ENCODE data around the gene TNFRSF1A. TPM values are rescaled to one million over a fixed set of nuclear protein-coding genes. Genes with fewer than 3 reads are reported as not detected.

Gene TNFRSF1A
- total and polyA plus RNA-seq, 2 of the 13 experiments (the other 11 are each of a cell fraction or from before 2014, with no cell fraction given): 41.5 to 61.2 TPM

GRCh38 chr12:6334940-6335450 lies 6.9 kb downstream of the TNFRSF1A start (continued):
- no peak for TF ChIP-seq ZBTB46 (CRISPR knock-in tag; IDR thresholded peaks at IDR 0.05; ENCODE audit: borderline replicate concordance)
- TF ChIP-seq ZNF431 (CRISPR knock-in tag; IDR thresholded peaks at IDR 0.05; ENCODE audit: borderline replicate concordance, low read depth): 0 out of 2 replicates have a peak, but pooled peaks have one; percentile 6
- TF ChIP-seq PLRG1 (conservative IDR thresholded peaks at IDR 0.05): no peak
- 0 out of 2 replicates have a peak, but pooled peaks have one; percentile 4 for TF ChIP-seq FOSL2 (CRISPR knock-in tag; IDR thresholded peaks at IDR 0.05)
- TF ChIP-seq RAD21 (CRISPR knock-in tag; IDR thresholded peaks at IDR 0.05): no peak
- TF ChIP-seq ZBTB3 (CRISPR knock-in tag; IDR thresholded peaks at IDR 0.05; ENCODE audit: borderline replicate concordance, low read depth): no peak
- TF ChIP-seq, protein P1, sequence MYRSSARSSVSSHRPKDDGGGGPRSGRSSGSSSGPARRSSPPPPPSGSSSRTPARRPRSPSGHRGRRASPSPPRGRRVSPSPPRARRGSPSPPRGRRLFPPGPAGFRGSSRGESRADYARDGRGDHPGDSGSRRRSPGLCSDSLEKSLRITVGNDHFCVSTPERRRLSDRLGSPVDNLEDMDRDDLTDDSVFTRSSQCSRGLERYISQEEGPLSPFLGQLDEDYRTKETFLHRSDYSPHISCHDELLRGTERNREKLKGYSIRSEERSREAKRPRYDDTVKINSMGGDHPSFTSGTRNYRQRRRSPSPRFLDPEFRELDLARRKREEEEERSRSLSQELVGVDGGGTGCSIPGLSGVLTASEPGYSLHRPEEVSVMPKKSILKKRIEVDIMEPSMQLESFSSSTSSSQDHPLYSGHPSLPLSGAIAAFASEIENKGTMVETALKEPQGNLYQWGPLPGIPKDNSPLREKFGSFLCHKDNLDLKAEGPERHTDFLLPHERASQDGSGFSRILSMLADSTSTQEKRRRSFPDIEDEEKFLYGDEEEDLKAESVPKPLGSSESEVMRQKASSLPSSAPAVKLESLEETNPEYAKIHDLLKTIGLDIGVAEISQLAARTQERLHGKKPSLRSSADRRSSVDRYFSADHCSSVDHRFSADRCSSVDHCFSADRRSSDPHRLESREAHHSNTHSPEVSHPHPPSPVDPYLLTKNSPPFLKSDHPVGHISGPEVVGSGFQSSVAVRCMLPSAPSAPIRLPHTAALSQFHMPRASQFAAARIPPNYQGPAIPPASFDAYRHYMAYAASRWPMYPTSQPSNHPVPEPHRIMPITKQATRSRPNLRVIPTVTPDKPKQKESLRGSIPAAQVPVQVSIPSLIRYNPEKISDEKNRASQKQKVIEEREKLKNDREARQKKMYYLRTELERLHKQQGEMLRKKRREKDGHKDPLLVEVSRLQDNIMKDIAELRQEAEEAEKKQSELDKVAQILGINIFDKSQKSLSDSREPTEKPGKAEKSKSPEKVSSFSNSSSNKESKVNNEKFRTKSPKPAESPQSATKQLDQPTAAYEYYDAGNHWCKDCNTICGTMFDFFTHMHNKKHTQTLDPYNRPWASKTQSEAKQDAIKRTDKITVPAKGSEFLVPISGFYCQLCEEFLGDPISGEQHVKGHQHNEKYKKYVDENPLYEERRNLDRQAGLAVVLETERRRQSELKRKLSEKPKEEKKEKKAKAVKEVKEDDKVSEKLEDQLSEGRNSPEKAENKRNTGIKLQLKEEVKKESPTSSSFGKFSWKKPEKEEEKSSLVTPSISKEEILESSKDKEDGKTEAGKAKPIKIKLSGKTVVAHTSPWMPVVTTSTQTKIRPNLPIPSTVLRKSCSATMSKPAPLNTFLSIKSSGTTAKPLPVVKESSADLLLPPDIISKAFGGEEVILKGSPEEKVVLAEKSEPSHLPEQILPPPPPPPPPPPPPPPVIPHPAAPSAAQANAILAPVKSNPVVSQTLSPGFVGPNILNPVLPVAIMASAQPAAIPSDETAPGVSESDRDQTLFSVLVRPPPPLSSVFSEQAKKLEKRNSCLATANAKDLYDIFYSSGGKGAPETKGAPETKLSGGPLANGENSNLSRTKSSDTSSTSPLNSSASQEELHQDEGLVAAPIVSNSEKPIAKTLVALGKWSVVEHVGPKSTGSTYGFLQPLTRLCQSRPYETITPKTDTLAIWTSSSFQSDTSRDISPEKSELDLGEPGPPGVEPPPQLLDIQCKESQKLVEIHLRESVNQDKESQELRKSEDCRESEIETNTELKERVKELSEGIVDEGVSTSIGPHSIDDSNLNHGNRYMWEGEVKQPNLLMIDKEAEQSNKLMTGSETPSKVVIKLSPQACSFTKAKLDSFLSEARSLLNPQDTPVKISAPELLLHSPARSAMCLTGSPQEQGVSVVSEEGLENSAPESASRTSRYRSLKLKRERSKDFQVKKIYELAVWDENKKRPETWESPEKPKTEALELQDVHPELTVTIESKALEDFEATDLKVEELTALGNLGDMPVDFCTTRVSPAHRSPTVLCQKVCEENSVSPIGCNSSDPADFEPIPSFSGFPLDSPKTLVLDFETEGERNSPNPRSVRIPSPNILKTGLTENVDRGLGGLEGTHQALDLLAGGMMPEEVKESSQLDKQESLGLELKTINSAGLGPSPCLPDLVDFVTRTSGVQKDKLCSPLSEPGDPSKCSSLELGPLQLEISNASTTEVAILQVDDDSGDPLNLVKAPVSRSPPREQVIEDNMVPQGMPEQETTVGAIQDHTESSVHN (CRISPR knock-in tag; IDR thresholded peaks at IDR 0.05): 0 out of 2 replicates have a peak, but pooled peaks have one; percentile 20
- no peak for TF ChIP-seq SIX4 (CRISPR knock-in tag; IDR thresholded peaks at IDR 0.05)
- no peak for TF ChIP-seq ZNF772 (CRISPR knock-in tag; IDR thresholded peaks at IDR 0.05)
- TF ChIP-seq SMAD9 (CRISPR knock-in tag; IDR thresholded peaks at IDR 0.05): no peak
- no peak for TF ChIP-seq MNT (IDR thresholded peaks at IDR 0.05)
- no peak for TF ChIP-seq ZSCAN12 (CRISPR knock-in tag; IDR thresholded peaks at IDR 0.05)
